HCT116 (cell line): ENCODE results near the gene UBAC2. TPM values are rescaled to one million over a fixed set of nuclear protein-coding genes. Genes with fewer than 3 reads are reported as not detected.

Experiments used
- ATAC-seq: fragments of 200-7000 bp; cut with Tn5 transposase; 2 replicates; pipeline ENCODE4 v1.9.1; 2020; ENCODE audit warnings: mild to moderate bottlenecking, moderate library complexity
- BruUV-seq: library from RNA; stranded (reverse); fragments of 400-500 nt; replicated peaks from 2 replicates; lab custom pipeline; 2021; lab: Mats Ljungman, UMichigan
- CTCF ChIA-PET: fragments of 300-600 bp; sonication (Branson Sonifier 250); formaldehyde crosslinking; loops from one replicate; lab custom pipeline; 2021; ENCODE audit warnings: antibody characterized with exemption; lab: Charles Lee
- POLR2A ChIA-PET: fragments of 300-600, 350-600 bp; sonication (Branson Sonifier 250); formaldehyde crosslinking; loops from one replicate; lab custom pipeline; 2021; ENCODE audit warnings: antibody characterized with exemption; lab: Charles Lee
- RAD21 ChIA-PET, 2 experiments: fragments of 300-600 bp; sonication (Branson Sonifier 250); formaldehyde crosslinking; loops; one replicate each; lab custom pipeline; 2023; ENCODE audit warnings: low total read pairs in 2 of 2; ENCODE audit not compliant: uncharacterized antibody in 2 of 2, unreplicated experiment in 2 of 2, low non-redundant PET in 1 of 2; lab: Charles Lee
- DNase-seq: peaks from one replicate; pipeline ENCODE4 v3.0.0-alpha.2; 2010; ENCODE audit warnings: low read depth, low spot score
- H2AFZ ChIP-seq: fragments of 200-600 bp; shearing (Covaris generic), sonication (generic); 2 replicates; pipeline ENCODE4 v1.6.1; 2017; ENCODE audit warnings: low read depth, mixed run types, mixed read lengths, antibody characterized with exemption, low read length; ENCODE audit not compliant: poor library complexity, severe bottlenecking
- H3K27ac ChIP-seq: 2 replicates; pipeline ENCODE4 v1.5.1; 2012; ENCODE audit warnings: low read depth, low read length
- H3K27me3 ChIP-seq: fragments of 200-600 bp; sonication (generic); 2 replicates; pipeline ENCODE4 v1.6.1; 2016; ENCODE audit warnings: mixed run types, low read length, mixed read lengths; ENCODE audit not compliant: insufficient read depth
- H3K36me3 ChIP-seq, 2 experiments: fragments of 200-500 bp in 1 of 2; fragments of 200-600 bp in 1 of 2; sonication (Bioruptor generic) in 1 of 2; sonication (generic) in 1 of 2; 2 replicates each; pipeline versions ENCODE4 v1.5.1 to v1.6.1; 2014 to 2016; ENCODE audit warnings: low read length in 2 of 2, inconsistent platforms in 1 of 2, mixed read lengths in 1 of 2, mixed run types in 1 of 2; ENCODE audit not compliant: insufficient read depth in 2 of 2, control insufficient read depth in 1 of 2
- H3K4me1 ChIP-seq, 2 experiments: fragments of 200-600 bp in 1 of 2; sonication (generic) in 1 of 2; 2 replicates each; pipeline versions ENCODE4 v1.5.1 to v1.6.1; 2012 to 2017; ENCODE audit warnings: low read length in 2 of 2, inconsistent platforms in 1 of 2, mild to moderate bottlenecking in 1 of 2, mixed read lengths in 1 of 2, mixed run types in 1 of 2, moderate library complexity in 1 of 2; ENCODE audit not compliant: insufficient read depth in 2 of 2, control insufficient read depth in 1 of 2
- H3K4me2 ChIP-seq: fragments of 200-600 bp; sonication (generic); 2 replicates; pipeline ENCODE4 v1.6.1; 2017; ENCODE audit warnings: mixed run types, low read length, mixed read lengths
- H3K4me3 ChIP-seq, 2 experiments: fragments of 200-600 bp in 1 of 2; sonication (generic) in 1 of 2; replicated peaks in 1 of 2; 2 replicates each; pipeline ENCODE4 v1.5.1; 2011 to 2016; ENCODE audit warnings: low read length in 2 of 2, control low read depth in 1 of 2, low read depth in 1 of 2, mild to moderate bottlenecking in 1 of 2, mixed read lengths in 1 of 2, mixed run types in 1 of 2
- H3K79me2 ChIP-seq: fragments of 200-600 bp; sonication (generic); 2 replicates; pipeline ENCODE4 v1.6.1; 2017; ENCODE audit warnings: mild to moderate bottlenecking, mixed run types, low read length, moderate library complexity, mixed read lengths; ENCODE audit not compliant: insufficient read depth
- H3K9ac ChIP-seq: fragments of 200-600 bp; sonication (generic); 2 replicates; pipeline ENCODE4 v1.6.1; 2016; ENCODE audit warnings: low read length, mixed read lengths
- H3K9me2 ChIP-seq: fragments of 200-600 bp; sonication (generic), shearing (Covaris generic); 2 replicates; pipeline ENCODE4 v1.6.1; 2017; ENCODE audit warnings: mixed run types, mild to moderate bottlenecking, moderate library complexity; ENCODE audit not compliant: insufficient read depth
- H3K9me3 ChIP-seq, 2 experiments: fragments of 200-500 bp in 1 of 2; fragments of 200-600 bp in 1 of 2; sonication (Bioruptor generic) in 1 of 2; sonication (generic) in 1 of 2; 2 replicates each; pipeline ENCODE4 v1.6.1; 2014 to 2017; ENCODE audit warnings: low read length in 2 of 2, mixed read lengths in 2 of 2, inconsistent platforms in 1 of 2, low read depth in 1 of 2, mild to moderate bottlenecking in 1 of 2, mixed run types in 1 of 2, moderate library complexity in 1 of 2; ENCODE audit not compliant: control insufficient read depth in 1 of 2, insufficient read depth in 1 of 2
- H4K20me1 ChIP-seq: fragments of 200-600 bp; sonication (generic), shearing (Covaris generic); 2 replicates; pipeline ENCODE4 v1.6.1; 2017; ENCODE audit warnings: mixed run types, mild to moderate bottlenecking, moderate library complexity; ENCODE audit not compliant: insufficient read depth
- ELF1 ChIP-seq: IDR thresholded peaks from 2 replicates; pipeline ENCODE4 v1.6.1; 2012; ENCODE audit warnings: low read depth, borderline replicate concordance
- EZH2phosphoT487 ChIP-seq: fragments of 200-600 bp; IDR thresholded peaks from 2 replicates; pipeline ENCODE4 v1.6.1; 2018; ENCODE audit warnings: antibody characterized with exemption, borderline replicate concordance
- SIN3A ChIP-seq: IDR thresholded peaks from 2 replicates; pipeline ENCODE4 v1.6.1; 2012; ENCODE audit warnings: low read depth
- TCF7L2 ChIP-seq: IDR thresholded peaks from 2 replicates; pipeline ENCODE4 v1.7.0; 2011; ENCODE audit warnings: borderline replicate concordance, inconsistent platforms; ENCODE audit not compliant: insufficient read depth, insufficient read length; ENCODE audit errors: extremely low read depth
- ZNF274 ChIP-seq: fragments of 200-500 bp; sonication (Bioruptor generic); IDR thresholded peaks from 2 replicates; pipeline ENCODE4 v1.6.1; 2014; ENCODE audit warnings: mild to moderate bottlenecking, low read depth, low read length, inconsistent platforms
- intact Hi-C: fragments of 100-400 bp; cut with micrococcal nuclease; formaldehyde crosslinking; loops from 2 replicates; pipeline ENCODE4 v1.10.0; 2022
- total RNA-seq: library from RNA; stranded (reverse); gene quantifications from one replicate; pipeline ENCODE4 v1.2.1, GENCODE V29; 2021; ENCODE audit not compliant: unreplicated experiment
- TF ChIP-seq, protein P1 (sequence below): IDR thresholded peaks from 2 replicates; pipeline ENCODE4 v1.6.1; 2012
- TF ChIP-seq, protein P2 (sequence below): IDR thresholded peaks from 2 replicates; pipeline ENCODE4 v1.6.1; 2012

UBAC2 gene
- total RNA-seq, 1 experiment from 2014 or later = 67.4 TPM

DNA sequence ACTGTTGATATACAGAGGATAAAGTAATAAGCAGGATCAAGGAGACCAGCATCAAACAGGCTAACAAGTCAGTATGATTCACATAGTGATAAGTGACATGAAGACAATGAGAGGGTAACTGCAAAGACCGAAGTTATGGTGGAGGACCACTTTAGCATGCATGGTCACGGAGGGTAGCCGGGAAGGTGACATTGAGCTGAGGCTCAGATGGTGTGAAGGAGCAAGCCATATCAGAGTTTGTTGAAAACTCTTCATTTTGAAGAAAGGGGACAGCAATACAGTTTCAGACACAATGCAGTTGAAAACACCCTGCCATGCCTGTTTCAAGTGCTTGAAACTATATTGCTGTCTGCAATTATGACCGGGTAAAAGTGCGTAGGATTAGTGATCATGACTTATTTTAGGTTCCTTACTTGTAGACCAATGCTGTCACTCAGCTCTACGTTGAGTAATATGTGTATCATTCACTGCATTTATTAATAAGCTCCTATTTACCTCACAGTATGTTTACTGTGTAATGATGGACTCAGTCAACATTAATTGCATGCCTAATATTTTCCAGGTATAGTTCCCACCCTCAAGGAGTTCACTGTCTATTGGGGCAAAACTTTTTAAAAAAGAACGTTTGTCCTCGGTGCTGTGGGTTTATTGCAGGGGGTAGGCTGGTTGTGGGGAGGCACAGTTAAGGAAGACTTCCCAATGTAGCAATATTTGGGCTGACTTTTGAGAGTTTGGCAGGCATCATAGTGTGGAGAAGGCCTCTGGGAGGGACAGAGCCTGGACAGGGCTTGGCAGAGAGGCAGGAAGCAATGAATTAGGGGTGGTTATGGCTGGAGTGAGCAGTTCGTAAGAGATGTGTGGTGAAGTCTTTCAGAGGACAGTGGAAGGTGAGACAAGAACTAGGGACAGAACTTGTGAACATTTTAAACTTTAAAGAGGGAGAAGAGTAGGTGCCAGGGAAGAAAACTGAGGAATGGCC lies 3.2 kb downstream of the UBAC2 start (continued):
- TF ChIP-seq, protein P1, sequence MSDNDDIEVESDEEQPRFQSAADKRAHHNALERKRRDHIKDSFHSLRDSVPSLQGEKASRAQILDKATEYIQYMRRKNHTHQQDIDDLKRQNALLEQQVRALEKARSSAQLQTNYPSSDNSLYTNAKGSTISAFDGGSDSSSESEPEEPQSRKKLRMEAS = no peak
- no peak for TF ChIP-seq EZH2phosphoT487

DNA sequence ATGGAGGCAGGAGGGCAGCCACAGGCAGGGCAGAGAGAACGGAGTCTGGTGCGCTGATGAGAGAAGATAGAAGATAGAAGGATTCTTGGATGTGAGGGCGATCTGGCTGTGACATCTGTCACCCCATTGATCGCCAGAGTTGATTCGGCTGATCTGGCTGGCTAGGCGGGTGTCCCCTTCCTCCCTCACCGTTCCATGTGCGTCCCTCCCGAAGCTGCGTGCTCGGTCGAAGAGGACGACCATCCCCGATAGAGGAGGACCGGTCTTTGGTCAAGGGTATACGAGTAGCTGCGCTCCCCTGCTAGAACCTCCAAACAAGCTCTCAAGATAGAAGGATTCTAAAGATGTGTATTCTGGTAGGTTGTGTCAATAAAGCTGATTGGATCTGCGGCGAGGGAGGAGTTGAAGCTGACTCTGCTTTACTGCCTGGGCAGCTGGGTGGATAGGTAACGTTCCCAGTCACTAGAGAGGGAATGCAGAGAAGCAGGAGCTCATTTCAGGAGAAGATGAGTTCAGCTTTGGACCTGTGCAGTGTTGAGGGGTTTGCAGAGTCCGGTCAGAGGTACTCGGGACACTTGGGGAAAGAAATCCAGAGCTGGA lies 5.1 kb downstream of the UBAC2 start:
- H3K4me2 ChIP-seq = no peak overlapping the region
- no peak overlapping the region for H3K9ac ChIP-seq
- H3K4me1 ChIP-seq = peaks cover 5 to 8% of the 10 kb centered on the region in 2 experiments; a peak in 3 of 4 replicates
- no peaks in the 10 kb centered on the region for H4K20me1 ChIP-seq
- no TSS peak for BruUV-seq
- H3K9me2 ChIP-seq = no peaks in the 10 kb centered on the region
- RAD21 ChIA-PET = no interaction called here
- POLR2A ChIA-PET = no interaction called here
- H3K9me3 ChIP-seq = no peaks in the 10 kb centered on the region
- TF ChIP-seq ELF1 (no peak), TCF7L2 (no peak), SIN3A (no peak), ZNF274 (no peak)
- TF ChIP-seq, protein P2, sequence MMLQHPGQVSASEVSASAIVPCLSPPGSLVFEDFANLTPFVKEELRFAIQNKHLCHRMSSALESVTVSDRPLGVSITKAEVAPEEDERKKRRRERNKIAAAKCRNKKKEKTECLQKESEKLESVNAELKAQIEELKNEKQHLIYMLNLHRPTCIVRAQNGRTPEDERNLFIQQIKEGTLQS = no peak
- no peak overlapping the region for H3K4me3 ChIP-seq
- H3K36me3 ChIP-seq = peaks cover 0 to 3% of the 10 kb centered on the region in 2 experiments; a peak in 1 of 4 replicates
- ATAC-seq (no peak), DNase-seq (no peak)
- no peak overlapping the region for H3K27ac ChIP-seq
- intact Hi-C loops = no loop called here
- no peak overlapping the region for H2AFZ ChIP-seq
- no peaks in the 10 kb centered on the region for H3K27me3 ChIP-seq
- CTCF ChIA-PET = no interaction called here
- peaks cover 97% of the 10 kb centered on the region for H3K79me2 ChIP-seq
